ENCODE data around the gene SFRP5. TPM values are rescaled to one million over a fixed set of nuclear protein-coding genes. Genes with fewer than 3 reads are reported as not detected.

Gene SFRP5
- total RNA-seq, 1 donor from 2014 or later = not detected

- DNase-seq (ENCODE audit: low read depth, low spot score) = peak; percentile 81
These were observed 34.7 kb downstream of the SFRP5 start, which contains the start of gene ZFYVE27 for GRCh38 chr10:97736902-97737769. Gene ZFYVE27, plus strand, starts transcription at chr10:97737128. Its CDS starts 1,350 bp downstream, at chr10:97738478.

- no peak for DNase-seq (ENCODE audit: low read depth, low spot score)
These were observed 35.3 kb downstream of the SFRP5 start for GRCh38 chr10:97736403-97736901.

- DNase-seq (ENCODE audit: low read depth, low spot score) = no peak
These were observed 37.8 kb downstream of the SFRP5 start for GRCh38 chr10:97734021-97734420.

- DNase-seq (ENCODE audit: low read depth, low spot score) = no peak
These were observed 38.5 kb downstream of the SFRP5 start for GRCh38 chr10:97733256-97733655.

- DNase-seq (ENCODE audit: low read depth, low spot score) = no peak
These were observed 39.8 kb downstream of the SFRP5 start for GRCh38 chr10:97732052-97732359.

- DNase-seq (ENCODE audit: low read depth, low spot score) = no peak
These were observed 40.3 kb downstream of the SFRP5 start for GRCh38 chr10:97731346-97732051.

- DNase-seq (ENCODE audit: low read depth, low spot score) = no peak
These were observed 42.8 kb downstream of the SFRP5 start for GRCh38 chr10:97729014-97729413.

GRCh38 chr10:97726636-97727178, 45.1 kb downstream of the SFRP5 start:
- DNase-seq (ENCODE audit: low read depth, low spot score) = peak; percentile 46

- no peak for DNase-seq (ENCODE audit: low read depth, low spot score)
These were observed 47.4 kb downstream of the SFRP5 start for GRCh38 chr10:97724341-97724941.

- DNase-seq (ENCODE audit: low read depth, low spot score) = no peak
These were observed 48.8 kb downstream of the SFRP5 start for GRCh38 chr10:97723001-97723400.

GRCh38 chr10:97721871-97722780, 49.7 kb downstream of the SFRP5 start:
- no peak for DNase-seq (ENCODE audit: low read depth, low spot score)

GRCh38 chr10:97719602-97720001, 52.2 kb downstream of the SFRP5 start:
- no peak for DNase-seq (ENCODE audit: low read depth, low spot score)

GRCh38 chr10:97718659-97719142, 53.1 kb downstream of the SFRP5 start:
- no peak for DNase-seq (ENCODE audit: low read depth, low spot score)

GRCh38 chr10:97718178-97718577, 53.6 kb downstream of the SFRP5 start:
- no peak for DNase-seq (ENCODE audit: low read depth, low spot score)

- DNase-seq (ENCODE audit: low read depth, low spot score) = no peak
These were observed 54.2 kb downstream of the SFRP5 start for GRCh38 chr10:97717627-97718026.

Other genes starting within 250 kb of the SFRP5 start
- 0.78 and 1.8 TPM in 2 replicates for gene ANKRD2, start 199.2 kb downstream of the SFRP5 start, total RNA-seq
- 0.18 and 0.53 TPM in 2 replicates for gene HOGA1, start 187.6 kb downstream of the SFRP5 start, total RNA-seq
- gene C10orf62, start 182.3 kb downstream of the SFRP5 start, total RNA-seq = not detected in 2 replicates
- gene MORN4, start 138.5 kb downstream of the SFRP5 start, total RNA-seq = 3.9 and 7.1 TPM in 2 replicates
- gene PI4K2A, start 131.3 kb downstream of the SFRP5 start, total RNA-seq = 17.1 and 19.3 TPM in 2 replicates
- gene AVPI1, start 84.8 kb downstream of the SFRP5 start, total RNA-seq = 2.4 and 3.2 TPM in 2 replicates
- 17.3 and 21.2 TPM in 2 replicates for gene MARVELD1, start 58.3 kb downstream of the SFRP5 start, total RNA-seq
- gene ZFYVE27, start 34.9 kb downstream of the SFRP5 start, total RNA-seq = 16.0 and 20.8 TPM in 2 replicates
- under 0.01 TPM in 1 of 2 replicates, not detected in the other for gene GOLGA7B, start 77.8 kb upstream of the SFRP5 start, total RNA-seq